GM23338 (cell line): Measurements from ENCODE around the gene CCDC197. TPM values are rescaled to one million over a fixed set of nuclear protein-coding genes. Genes with fewer than 3 reads are reported as not detected.

Experiments used
- ATAC-seq: fragments of 200-7000 bp; cut with Tn5 transposase; 3 replicates; pipeline ENCODE4 v1.9.1; 2020
- DNase-seq: peaks from one replicate; pipeline ENCODE4 v3.0.0-alpha.2; 2015; ENCODE audit warnings: low spot score
- H2AFZ ChIP-seq: fragments of 200-600 bp; sonication (generic); 2 replicates; pipeline ENCODE4 v1.8.0; 2016; ENCODE audit warnings: antibody characterized with exemption, mild to moderate bottlenecking, moderate library complexity
- H3F3A ChIP-seq: fragments of 200-600 bp; sonication (generic); replicated peaks from 2 replicates; pipeline ENCODE4 v1.8.0; 2017; ENCODE audit warnings: antibody characterized with exemption, mixed run types, low read depth
- H3K27ac ChIP-seq: fragments of 200-600 bp; sonication (generic); 2 replicates; pipeline ENCODE4 v1.6.1; 2016; ENCODE audit warnings: low read depth
- H3K27me3 ChIP-seq: fragments of 200-600 bp; sonication (generic); 2 replicates; pipeline ENCODE4 v1.8.0; 2016; ENCODE audit warnings: mild to moderate bottlenecking, mixed run types, moderate library complexity; ENCODE audit not compliant: insufficient read depth
- H3K36me3 ChIP-seq: fragments of 200-600 bp; sonication (generic); 2 replicates; pipeline ENCODE4 v1.8.0; 2016; ENCODE audit warnings: mild to moderate bottlenecking; ENCODE audit not compliant: insufficient read depth
- H3K4me1 ChIP-seq: fragments of 200-600 bp; sonication (generic); 2 replicates; pipeline ENCODE4 v1.8.0; 2016; ENCODE audit warnings: mild to moderate bottlenecking, moderate library complexity; ENCODE audit not compliant: insufficient read depth
- H3K4me2 ChIP-seq: fragments of 200-600 bp; sonication (generic); 2 replicates; pipeline ENCODE4 v1.7.1; 2017; ENCODE audit warnings: mixed run types
- H3K4me3 ChIP-seq: fragments of 200-600 bp; sonication (generic); 2 replicates; pipeline ENCODE4 v1.6.1; 2016; ENCODE audit warnings: mixed run types
- H3K79me2 ChIP-seq: fragments of 200-600 bp; sonication (generic); replicated peaks from 2 replicates; pipeline ENCODE4 v1.8.0; 2017; ENCODE audit warnings: mild to moderate bottlenecking; ENCODE audit not compliant: insufficient read depth
- H3K9me2 ChIP-seq: fragments of 200-600 bp; sonication (generic); 2 replicates; pipeline ENCODE4 v1.8.0; 2017; ENCODE audit not compliant: insufficient read depth
- H4K20me1 ChIP-seq: fragments of 200-600 bp; sonication (generic); replicated peaks from 2 replicates; pipeline ENCODE4 v1.8.0; 2017; ENCODE audit warnings: mild to moderate bottlenecking; ENCODE audit not compliant: insufficient read depth
- H3K27ac Mint-ChIP-seq: 2 replicates; pipeline ENCODE4 v1.8.0; 2020; ENCODE audit warnings: inconsistent platforms, mild to moderate bottlenecking, moderate library complexity, mixed read lengths
- H3K27me3 Mint-ChIP-seq: 3 replicates; pipeline ENCODE4 v1.8.0; 2022; ENCODE audit warnings: low read depth, mild to moderate bottlenecking, moderate library complexity, mixed read lengths, inconsistent platforms; ENCODE audit not compliant: insufficient read depth, poor library complexity
- H3K36me3 Mint-ChIP-seq: 3 replicates; pipeline ENCODE4 v1.8.0; 2021; ENCODE audit warnings: low read depth, mild to moderate bottlenecking, inconsistent platforms, moderate library complexity, mixed read lengths
- H3K4me1 Mint-ChIP-seq: 3 replicates; pipeline ENCODE4 v1.8.0; 2020; ENCODE audit warnings: mild to moderate bottlenecking, inconsistent platforms, mixed read lengths
- H3K4me3 Mint-ChIP-seq: 3 replicates; pipeline ENCODE4 v1.8.0; 2021; ENCODE audit warnings: moderate library complexity, mild to moderate bottlenecking, inconsistent platforms, mixed read lengths
- H3K9me3 Mint-ChIP-seq: 3 replicates; pipeline ENCODE4 v1.8.0; 2020; ENCODE audit warnings: moderate library complexity, mild to moderate bottlenecking, inconsistent platforms, mixed read lengths
- EZH2 ChIP-seq: fragments of 200-600 bp; sonication (generic); IDR thresholded peaks from one replicate; pipeline ENCODE4 v1.8.0; 2017; ENCODE audit warnings: antibody characterized with exemption, mild to moderate bottlenecking, low read depth; ENCODE audit not compliant: unreplicated experiment
- EZH2phosphoT487 ChIP-seq: fragments of 200-600 bp; sonication (generic); IDR thresholded peaks from one replicate; pipeline ENCODE4 v1.8.1; 2018; ENCODE audit warnings: antibody characterized with exemption; ENCODE audit not compliant: unreplicated experiment
- JUNB ChIP-seq: IDR thresholded peaks from one replicate; pipeline ENCODE4 v1.6.1; 2016; ENCODE audit warnings: antibody characterized with exemption; ENCODE audit not compliant: unreplicated experiment
- NANOG ChIP-seq: IDR thresholded peaks from 2 replicates; pipeline ENCODE4 v1.6.1; 2016; ENCODE audit warnings: antibody characterized with exemption, borderline replicate concordance
- STAT1 ChIP-seq: IDR thresholded peaks from one replicate; pipeline ENCODE4 v1.6.1; 2016; ENCODE audit warnings: antibody characterized with exemption; ENCODE audit not compliant: unreplicated experiment
- ZNF331 ChIP-seq: fragments of 250-450 bp; sonication (Bioruptor Pico); IDR thresholded peaks from 2 replicates; pipeline ENCODE4 v1.5.0; 2020; ENCODE audit warnings: low read depth, mild to moderate bottlenecking, moderate library complexity
- polyA plus RNA-seq: library from polyadenylated mRNA; unstranded; fragments of >200 nt; fragmentation: Nextera tagmentation; extraction: Ambion mirVana; gene quantifications from 2 replicates; pipeline ENCODE4 v1.2.1, GENCODE V29; 2016
- total RNA-seq: library from RNA; depleted of rRNA; stranded (reverse); fragments of >200 nt; shearing (Covaris generic); gene quantifications from 2 replicates; pipeline ENCODE4 v1.2.3, GENCODE V29; 2014
- TF ChIP-seq, protein P1 (sequence below): fragments of 250-450 bp; sonication (Bioruptor Pico); IDR thresholded peaks from 2 replicates; pipeline ENCODE4 v1.5.0; 2020; ENCODE audit warnings: mild to moderate bottlenecking, moderate library complexity
- TF ChIP-seq, protein P2 (sequence below): IDR thresholded peaks from one replicate; pipeline ENCODE4 v1.6.1; 2018; ENCODE audit warnings: antibody characterized with exemption; ENCODE audit not compliant: unreplicated experiment

CCDC197 gene
- total and polyA plus RNA-seq, 2 experiments from 2014 or later: not detected

DNA sequence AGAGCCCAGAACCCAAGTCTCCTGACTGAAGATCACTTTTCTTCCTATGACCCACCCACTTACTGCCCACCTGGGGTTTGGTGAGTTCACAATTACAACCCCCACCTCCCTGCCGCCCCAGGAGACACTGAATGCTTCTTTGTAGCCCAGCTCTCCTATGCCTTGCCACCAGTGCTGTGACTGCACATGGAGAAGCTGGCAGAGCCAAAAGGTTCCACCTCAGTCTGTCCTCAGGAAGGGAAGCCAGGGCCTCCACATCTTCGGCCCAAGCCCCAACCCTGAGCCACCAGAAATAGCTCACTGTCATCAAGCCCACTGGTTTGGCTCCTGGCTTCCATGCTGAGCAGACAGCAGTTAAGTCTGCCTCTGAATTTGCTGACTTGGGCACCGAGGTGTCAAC is 54.7 kb downstream of the CCDC197 start (continued):
- no peak for TF ChIP-seq JUNB
- TF ChIP-seq, protein P1, sequence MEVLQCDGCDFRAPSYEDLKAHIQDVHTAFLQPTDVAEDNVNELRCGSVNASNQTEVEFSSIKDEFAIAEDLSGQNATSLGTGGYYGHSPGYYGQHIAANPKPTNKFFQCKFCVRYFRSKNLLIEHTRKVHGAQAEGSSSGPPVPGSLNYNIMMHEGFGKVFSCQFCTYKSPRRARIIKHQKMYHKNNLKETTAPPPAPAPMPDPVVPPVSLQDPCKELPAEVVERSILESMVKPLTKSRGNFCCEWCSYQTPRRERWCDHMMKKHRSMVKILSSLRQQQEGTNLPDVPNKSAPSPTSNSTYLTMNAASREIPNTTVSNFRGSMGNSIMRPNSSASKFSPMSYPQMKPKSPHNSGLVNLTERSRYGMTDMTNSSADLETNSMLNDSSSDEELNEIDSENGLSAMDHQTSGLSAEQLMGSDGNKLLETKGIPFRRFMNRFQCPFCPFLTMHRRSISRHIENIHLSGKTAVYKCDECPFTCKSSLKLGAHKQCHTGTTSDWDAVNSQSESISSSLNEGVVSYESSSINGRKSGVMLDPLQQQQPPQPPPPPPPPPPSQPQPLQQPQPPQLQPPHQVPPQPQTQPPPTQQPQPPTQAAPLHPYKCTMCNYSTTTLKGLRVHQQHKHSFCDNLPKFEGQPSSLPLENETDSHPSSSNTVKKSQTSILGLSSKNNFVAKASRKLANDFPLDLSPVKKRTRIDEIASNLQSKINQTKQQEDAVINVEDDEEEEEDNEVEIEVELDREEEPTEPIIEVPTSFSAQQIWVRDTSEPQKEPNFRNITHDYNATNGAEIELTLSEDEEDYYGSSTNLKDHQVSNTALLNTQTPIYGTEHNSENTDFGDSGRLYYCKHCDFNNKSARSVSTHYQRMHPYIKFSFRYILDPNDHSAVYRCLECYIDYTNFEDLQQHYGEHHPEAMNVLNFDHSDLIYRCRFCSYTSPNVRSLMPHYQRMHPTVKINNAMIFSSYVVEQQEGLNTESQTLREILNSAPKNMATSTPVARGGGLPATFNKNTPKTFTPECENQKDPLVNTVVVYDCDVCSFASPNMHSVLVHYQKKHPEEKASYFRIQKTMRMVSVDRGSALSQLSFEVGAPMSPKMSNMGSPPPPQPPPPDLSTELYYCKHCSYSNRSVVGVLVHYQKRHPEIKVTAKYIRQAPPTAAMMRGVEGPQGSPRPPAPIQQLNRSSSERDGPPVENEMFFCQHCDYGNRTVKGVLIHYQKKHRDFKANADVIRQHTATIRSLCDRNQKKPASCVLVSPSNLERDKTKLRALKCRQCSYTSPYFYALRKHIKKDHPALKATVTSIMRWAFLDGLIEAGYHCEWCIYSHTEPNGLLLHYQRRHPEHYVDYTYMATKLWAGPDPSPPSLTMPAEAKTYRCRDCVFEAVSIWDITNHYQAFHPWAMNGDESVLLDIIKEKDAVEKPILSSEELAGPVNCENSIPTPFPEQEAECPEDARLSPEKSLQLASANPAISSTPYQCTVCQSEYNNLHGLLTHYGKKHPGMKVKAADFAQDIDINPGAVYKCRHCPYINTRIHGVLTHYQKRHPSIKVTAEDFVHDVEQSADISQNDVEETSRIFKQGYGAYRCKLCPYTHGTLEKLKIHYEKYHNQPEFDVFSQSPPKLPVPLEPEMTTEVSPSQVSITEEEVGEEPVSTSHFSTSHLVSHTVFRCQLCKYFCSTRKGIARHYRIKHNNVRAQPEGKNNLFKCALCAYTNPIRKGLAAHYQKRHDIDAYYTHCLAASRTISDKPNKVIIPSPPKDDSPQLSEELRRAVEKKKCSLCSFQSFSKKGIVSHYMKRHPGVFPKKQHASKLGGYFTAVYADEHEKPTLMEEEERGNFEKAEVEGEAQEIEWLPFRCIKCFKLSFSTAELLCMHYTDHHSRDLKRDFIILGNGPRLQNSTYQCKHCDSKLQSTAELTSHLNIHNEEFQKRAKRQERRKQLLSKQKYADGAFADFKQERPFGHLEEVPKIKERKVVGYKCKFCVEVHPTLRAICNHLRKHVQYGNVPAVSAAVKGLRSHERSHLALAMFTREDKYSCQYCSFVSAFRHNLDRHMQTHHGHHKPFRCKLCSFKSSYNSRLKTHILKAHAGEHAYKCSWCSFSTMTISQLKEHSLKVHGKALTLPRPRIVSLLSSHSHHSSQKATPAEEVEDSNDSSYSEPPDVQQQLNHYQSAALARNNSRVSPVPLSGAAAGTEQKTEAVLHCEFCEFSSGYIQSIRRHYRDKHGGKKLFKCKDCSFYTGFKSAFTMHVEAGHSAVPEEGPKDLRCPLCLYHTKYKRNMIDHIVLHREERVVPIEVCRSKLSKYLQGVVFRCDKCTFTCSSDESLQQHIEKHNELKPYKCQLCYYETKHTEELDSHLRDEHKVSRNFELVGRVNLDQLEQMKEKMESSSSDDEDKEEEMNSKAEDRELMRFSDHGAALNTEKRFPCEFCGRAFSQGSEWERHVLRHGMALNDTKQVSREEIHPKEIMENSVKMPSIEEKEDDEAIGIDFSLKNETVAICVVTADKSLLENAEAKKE (CRISPR knock-in tag): no peak
- TF ChIP-seq STAT1: no peak
- TF ChIP-seq EZH2: no peak

DNA sequence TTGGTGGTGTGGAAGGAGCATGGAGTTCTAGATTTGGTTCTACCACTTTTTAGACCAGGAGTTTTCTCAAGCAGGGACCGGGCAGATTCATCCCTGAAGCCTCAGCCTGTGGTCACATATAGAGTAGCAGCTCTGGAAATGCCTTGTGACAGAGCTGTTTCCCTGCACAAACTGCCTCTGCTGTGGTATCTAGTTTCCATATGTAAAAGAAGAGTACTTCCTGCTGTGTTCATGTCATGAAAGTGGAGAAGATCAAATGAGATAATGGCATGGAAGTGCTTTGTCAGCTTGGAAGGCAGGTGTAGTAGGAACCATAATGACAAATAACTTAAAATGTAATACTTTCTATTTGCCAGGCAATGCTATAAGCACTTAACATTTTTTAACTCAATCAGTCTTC is 55.1 kb downstream of the CCDC197 start:
- Mint-ChIP-seq H3K4me1 (peaks cover 10% of the 10 kb centered on the region; the same call in 2 of the 3 replicates), H3K9me3 (no peaks in the 10 kb centered on the region), H3K4me3 (no peak overlapping the region), H3K36me3 (peaks cover 84% of the 10 kb centered on the region), H3K27me3 (peaks cover 4% of the 10 kb centered on the region), H3K27ac (peak overlapping the region; percentile 42; the same call in 1 of the 2 replicates)
- H3K27ac ChIP-seq: peak overlapping the region; percentile 26; the same call in 1 of the 2 replicates
- H4K20me1 ChIP-seq: peaks cover 7% of the 10 kb centered on the region
- no peak overlapping the region for H3K4me2 ChIP-seq
- H3K79me2 ChIP-seq: no peaks in the 10 kb centered on the region
- H2AFZ ChIP-seq: no peak overlapping the region
- H3F3A ChIP-seq: no peaks in the 10 kb centered on the region
- H3K9me2 ChIP-seq: no peaks in the 10 kb centered on the region
- ATAC-seq (peak; percentile 34; the same call in 2 of the 3 replicates), DNase-seq (no peak)
- no peaks in the 10 kb centered on the region for H3K4me1 ChIP-seq
- no peaks in the 10 kb centered on the region for H3K27me3 ChIP-seq
- no peak overlapping the region for H3K4me3 ChIP-seq
- TF ChIP-seq JUNB: no peak
- H3K36me3 ChIP-seq: peaks cover 24% of the 10 kb centered on the region

DNA sequence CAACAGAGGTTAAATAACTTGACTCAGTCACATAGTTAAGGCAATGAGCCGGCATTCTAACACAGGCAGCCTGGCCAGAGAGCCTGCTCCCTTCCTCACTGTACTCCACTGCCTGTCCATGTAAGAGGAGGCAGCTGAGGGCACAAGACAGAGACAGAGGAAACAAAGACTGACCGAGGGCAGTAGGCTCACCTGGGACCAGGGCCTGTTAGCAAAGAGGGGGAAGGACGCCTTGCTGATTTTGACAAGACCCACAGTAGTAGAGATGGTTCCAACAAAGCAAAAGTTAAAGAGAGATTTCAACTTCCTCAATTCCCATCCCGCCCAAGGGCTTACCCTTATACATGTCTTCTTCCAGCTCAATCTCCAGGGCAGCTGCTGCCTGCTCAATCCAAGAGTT is 55.6 kb downstream of the CCDC197 start:
- no peak overlapping the region for H3K4me3 ChIP-seq
- Mint-ChIP-seq H3K27me3 (peaks cover 4% of the 10 kb centered on the region), H3K9me3 (no peaks in the 10 kb centered on the region), H3K4me1 (peaks cover 10% of the 10 kb centered on the region; the same call in 2 of the 3 replicates), H3K27ac (peak overlapping the region; percentile 74), H3K4me3 (no peak overlapping the region), H3K36me3 (peaks cover 85% of the 10 kb centered on the region)
- H3K4me1 ChIP-seq: no peaks in the 10 kb centered on the region
- ATAC-seq: no peak
- peaks cover 7% of the 10 kb centered on the region for H4K20me1 ChIP-seq
- no peaks in the 10 kb centered on the region for H3K79me2 ChIP-seq
- no peak overlapping the region for H2AFZ ChIP-seq
- H3K4me2 ChIP-seq: no peak overlapping the region
- H3F3A ChIP-seq: no peaks in the 10 kb centered on the region
- no peaks in the 10 kb centered on the region for H3K9me2 ChIP-seq
- DNase-seq: no peak
- H3K27me3 ChIP-seq: no peaks in the 10 kb centered on the region
- peaks cover 27% of the 10 kb centered on the region for H3K36me3 ChIP-seq
- peak overlapping the region; percentile 26; the same call in 1 of the 2 replicates for H3K27ac ChIP-seq
- TF ChIP-seq, protein P2, sequence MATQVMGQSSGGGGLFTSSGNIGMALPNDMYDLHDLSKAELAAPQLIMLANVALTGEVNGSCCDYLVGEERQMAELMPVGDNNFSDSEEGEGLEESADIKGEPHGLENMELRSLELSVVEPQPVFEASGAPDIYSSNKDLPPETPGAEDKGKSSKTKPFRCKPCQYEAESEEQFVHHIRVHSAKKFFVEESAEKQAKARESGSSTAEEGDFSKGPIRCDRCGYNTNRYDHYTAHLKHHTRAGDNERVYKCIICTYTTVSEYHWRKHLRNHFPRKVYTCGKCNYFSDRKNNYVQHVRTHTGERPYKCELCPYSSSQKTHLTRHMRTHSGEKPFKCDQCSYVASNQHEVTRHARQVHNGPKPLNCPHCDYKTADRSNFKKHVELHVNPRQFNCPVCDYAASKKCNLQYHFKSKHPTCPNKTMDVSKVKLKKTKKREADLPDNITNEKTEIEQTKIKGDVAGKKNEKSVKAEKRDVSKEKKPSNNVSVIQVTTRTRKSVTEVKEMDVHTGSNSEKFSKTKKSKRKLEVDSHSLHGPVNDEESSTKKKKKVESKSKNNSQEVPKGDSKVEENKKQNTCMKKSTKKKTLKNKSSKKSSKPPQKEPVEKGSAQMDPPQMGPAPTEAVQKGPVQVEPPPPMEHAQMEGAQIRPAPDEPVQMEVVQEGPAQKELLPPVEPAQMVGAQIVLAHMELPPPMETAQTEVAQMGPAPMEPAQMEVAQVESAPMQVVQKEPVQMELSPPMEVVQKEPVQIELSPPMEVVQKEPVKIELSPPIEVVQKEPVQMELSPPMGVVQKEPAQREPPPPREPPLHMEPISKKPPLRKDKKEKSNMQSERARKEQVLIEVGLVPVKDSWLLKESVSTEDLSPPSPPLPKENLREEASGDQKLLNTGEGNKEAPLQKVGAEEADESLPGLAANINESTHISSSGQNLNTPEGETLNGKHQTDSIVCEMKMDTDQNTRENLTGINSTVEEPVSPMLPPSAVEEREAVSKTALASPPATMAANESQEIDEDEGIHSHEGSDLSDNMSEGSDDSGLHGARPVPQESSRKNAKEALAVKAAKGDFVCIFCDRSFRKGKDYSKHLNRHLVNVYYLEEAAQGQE: no peak
- TF ChIP-seq EZH2phosphoT487 (no peak), EZH2 (no peak), ZNF331 (CRISPR knock-in tag) (no peak), NANOG (no peak)
